ENCODE data around the gene THADA.

THADA gene

GRCh38 chr2:43228321-43228751, 367.5 kb downstream of the THADA start:
- no peak for TF ChIP-seq CTCF (IDR thresholded peaks at IDR 0.05; ENCODE audit: extremely low read depth, missing control alignments)
- DNase-seq (ENCODE audit: low spot score), result no peak

- TF ChIP-seq CTCF (IDR thresholded peaks at IDR 0.05; ENCODE audit: extremely low read depth, missing control alignments), result peak; percentile 17
- DNase-seq (ENCODE audit: low spot score), result peak; percentile 65
Measured at GRCh38 chr2:43227830-43228281, 368.0 kb downstream of the THADA start.

- TF ChIP-seq CTCF (IDR thresholded peaks at IDR 0.05; ENCODE audit: extremely low read depth, missing control alignments), result peak; percentile 4
- peak; percentile 80 for DNase-seq (ENCODE audit: low spot score)
Measured at GRCh38 chr2:43226955-43227829, 368.6 kb downstream of the THADA start.

- peak; percentile 99 for DNase-seq (ENCODE audit: low spot score)
- TF ChIP-seq CTCF (IDR thresholded peaks at IDR 0.05; ENCODE audit: extremely low read depth, missing control alignments), result no peak
Measured at GRCh38 chr2:43226558-43226954, 369.3 kb downstream of the THADA start, which contains the start of gene ZFP36L2. ZFP36L2 (minus strand) TSS chr2:43226606; CDS start chr2:43226315, 291 bp downstream.

- DNase-seq (ENCODE audit: low spot score), result peak; percentile 93
- no peak for TF ChIP-seq CTCF (IDR thresholded peaks at IDR 0.05; ENCODE audit: extremely low read depth, missing control alignments)
Measured at GRCh38 chr2:43225788-43226557, 369.9 kb downstream of the THADA start.

- TF ChIP-seq CTCF (IDR thresholded peaks at IDR 0.05; ENCODE audit: extremely low read depth, missing control alignments), result peak; percentile 8
- peak; percentile 58 for DNase-seq (ENCODE audit: low spot score)
Measured at GRCh38 chr2:43225093-43225787, 370.6 kb downstream of the THADA start.
